Omental fat pad (tissue), 4 donors: ENCODE results near the gene SPDL1. TPM values are rescaled to one million over a fixed set of nuclear protein-coding genes. Genes with fewer than 3 reads are reported as not detected.

Source experiments
- ATAC-seq: fragments of 150-250 bp; one replicate; pipeline ENCODE4 v1.9.1; 2016; ENCODE audit warnings: mild to moderate bottlenecking, moderate library complexity; ENCODE audit not compliant: low FRiP score
- DNase-seq: peaks from one replicate; pipeline ENCODE4 v3.0.0-alpha.2; 2019; ENCODE audit warnings: low spot score
- CTCF ChIP-seq, 3 donors: fragments of 450-650 bp; IDR thresholded peaks; one replicate each; pipeline ENCODE4 v1.5.1; 2016 to 2017; ENCODE audit warnings: antibody characterized with exemption in 3 of 3, mild to moderate bottlenecking in 3 of 3, moderate library complexity in 2 of 3
- total RNA-seq, 4 donors: library from RNA; depleted of rRNA; stranded (reverse); fragments of >200 nt; gene quantifications; one replicate each; pipeline ENCODE4 v1.1.0, GENCODE V29; 2016

Gene SPDL1
- total RNA-seq, 4 donors from 2014 or later = 5.8 to 16.1 (median 6.3) TPM

GRCh38 chr5:169636477-169637084, 53.0 kb downstream of the SPDL1 start:
- no peak for DNase-seq
- no peak for TF ChIP-seq CTCF (IDR thresholded peaks at IDR 0.05)
- peak; percentile 26 for ATAC-seq

GRCh38 chr5:169637085-169637548, 53.5 kb downstream of the SPDL1 start, which contains the start of gene DOCK2:
DOCK2 (plus strand) TSS chr5:169637275; CDS start chr5:169637327, 52 bp downstream.
- TF ChIP-seq CTCF (IDR thresholded peaks at IDR 0.05) = no peak
- ATAC-seq (peak; percentile 54), DNase-seq (no peak)

GRCh38 chr5:169637549-169638121, 54.1 kb downstream of the SPDL1 start:
- TF ChIP-seq CTCF (IDR thresholded peaks at IDR 0.05) = no peak
- ATAC-seq = peak; percentile 24
- no peak for DNase-seq

- no peak for DNase-seq
- ATAC-seq = no peak
- TF ChIP-seq CTCF (IDR thresholded peaks at IDR 0.05) = no peak
Observed at GRCh38 chr5:169641253-169641652, 57.7 kb downstream of the SPDL1 start.

GRCh38 chr5:169646856-169647255, 63.3 kb downstream of the SPDL1 start:
- TF ChIP-seq CTCF (IDR thresholded peaks at IDR 0.05) = no peak
- no peak for DNase-seq
- peak; percentile 22 for ATAC-seq

GRCh38 chr5:169647566-169647965, 64.0 kb downstream of the SPDL1 start:
- no peak for DNase-seq
- no peak for ATAC-seq

More at GRCh38 chr5:169647566-169647965, 64.0 kb downstream of the SPDL1 start:
- TF ChIP-seq CTCF (IDR thresholded peaks at IDR 0.05) = no peak
